SK-N-SH (cell line): ENCODE data around the gene ACACB.

Experiments used
- CTCF ChIP-seq: fragments of 200-600 bp; sonication (generic); IDR thresholded peaks from 2 replicates; pipeline ENCODE4 v1.6.1; 2017; ENCODE audit warnings: antibody characterized with exemption, mild to moderate bottlenecking, moderate library complexity
- EP300 ChIP-seq, 2 experiments: IDR thresholded peaks; 2 replicates each; pipeline versions ENCODE4 v1.4.0 to v1.6.1; 2012; ENCODE audit warnings: borderline replicate concordance in 1 of 2, low read depth in 1 of 2, low read length in 1 of 2
- SIN3A ChIP-seq: IDR thresholded peaks from 2 replicates; pipeline ENCODE4 v1.6.1; 2012; ENCODE audit warnings: low read depth, mild to moderate bottlenecking, low read length, moderate library complexity, borderline replicate concordance
- TF ChIP-seq, protein P1 (sequence below): IDR thresholded peaks from 2 replicates; pipeline ENCODE4 v1.6.1; 2012; ENCODE audit warnings: mild to moderate bottlenecking, low read depth, low read length, moderate library complexity

- TF ChIP-seq SIN3A (no peak), EP300 (IDR thresholded peaks at IDR 0.05; ENCODE audit: borderline replicate concordance in 1 of 2, low read depth in 1 of 2, low read length in 1 of 2) (no peak), CTCF (no peak)
- TF ChIP-seq, protein P1, sequence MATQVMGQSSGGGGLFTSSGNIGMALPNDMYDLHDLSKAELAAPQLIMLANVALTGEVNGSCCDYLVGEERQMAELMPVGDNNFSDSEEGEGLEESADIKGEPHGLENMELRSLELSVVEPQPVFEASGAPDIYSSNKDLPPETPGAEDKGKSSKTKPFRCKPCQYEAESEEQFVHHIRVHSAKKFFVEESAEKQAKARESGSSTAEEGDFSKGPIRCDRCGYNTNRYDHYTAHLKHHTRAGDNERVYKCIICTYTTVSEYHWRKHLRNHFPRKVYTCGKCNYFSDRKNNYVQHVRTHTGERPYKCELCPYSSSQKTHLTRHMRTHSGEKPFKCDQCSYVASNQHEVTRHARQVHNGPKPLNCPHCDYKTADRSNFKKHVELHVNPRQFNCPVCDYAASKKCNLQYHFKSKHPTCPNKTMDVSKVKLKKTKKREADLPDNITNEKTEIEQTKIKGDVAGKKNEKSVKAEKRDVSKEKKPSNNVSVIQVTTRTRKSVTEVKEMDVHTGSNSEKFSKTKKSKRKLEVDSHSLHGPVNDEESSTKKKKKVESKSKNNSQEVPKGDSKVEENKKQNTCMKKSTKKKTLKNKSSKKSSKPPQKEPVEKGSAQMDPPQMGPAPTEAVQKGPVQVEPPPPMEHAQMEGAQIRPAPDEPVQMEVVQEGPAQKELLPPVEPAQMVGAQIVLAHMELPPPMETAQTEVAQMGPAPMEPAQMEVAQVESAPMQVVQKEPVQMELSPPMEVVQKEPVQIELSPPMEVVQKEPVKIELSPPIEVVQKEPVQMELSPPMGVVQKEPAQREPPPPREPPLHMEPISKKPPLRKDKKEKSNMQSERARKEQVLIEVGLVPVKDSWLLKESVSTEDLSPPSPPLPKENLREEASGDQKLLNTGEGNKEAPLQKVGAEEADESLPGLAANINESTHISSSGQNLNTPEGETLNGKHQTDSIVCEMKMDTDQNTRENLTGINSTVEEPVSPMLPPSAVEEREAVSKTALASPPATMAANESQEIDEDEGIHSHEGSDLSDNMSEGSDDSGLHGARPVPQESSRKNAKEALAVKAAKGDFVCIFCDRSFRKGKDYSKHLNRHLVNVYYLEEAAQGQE, result no peak
Measured at GRCh38 chr12:109169686-109170085, 53.3 kb downstream of the ACACB start.
